Ascending aorta (tissue), 2 donors: ENCODE measurements around the gene ADK. TPM values are rescaled to one million over a fixed set of nuclear protein-coding genes. Genes with fewer than 3 reads are reported as not detected.
"Not testable (repeated sequence)": the region's sequence is repeated elsewhere in the genome, so short reads cannot be mapped to it uniquely, and the experiment has no call there.

Experiments
- DNase-seq, 2 donors: peaks; one replicate each; pipeline ENCODE4 v3.0.0-alpha.2; 2019; ENCODE audit warnings: low spot score in 2 of 2
- H3K27ac ChIP-seq, 2 donors: fragments of 200-600 bp; sonication (generic); one replicate each; pipeline ENCODE4 v1.5.1; 2016 to 2017; ENCODE audit warnings: mild to moderate bottlenecking in 1 of 2
- H3K27me3 ChIP-seq: fragments of 200-600 bp; sonication (generic); one replicate; pipeline ENCODE4 v1.5.1; 2017
- H3K36me3 ChIP-seq, 2 donors: fragments of 200-600 bp; sonication (generic); one replicate each; pipeline ENCODE4 v1.5.1; 2016
- H3K4me1 ChIP-seq, 2 donors: fragments of 200-600 bp; sonication (generic); one replicate each; pipeline ENCODE4 v1.5.1; 2016 to 2017; ENCODE audit warnings: mild to moderate bottlenecking in 1 of 2
- H3K4me3 ChIP-seq, 2 donors: fragments of 200-600 bp; sonication (generic); one replicate each; pipeline ENCODE4 v1.5.1; 2016 to 2017; ENCODE audit warnings: mild to moderate bottlenecking in 1 of 2
- H3K9me3 ChIP-seq, 2 donors: fragments of 200-600 bp; sonication (generic); one replicate each; pipeline ENCODE4 v1.5.1; 2016
- intact Hi-C: fragments of 100-400 bp; cut with DNase I; formaldehyde crosslinking; loops from one replicate; pipeline ENCODE4 v1.15.1; 2023
- total RNA-seq: library from RNA; depleted of rRNA; stranded (reverse); fragments of >200 nt; gene quantifications from one replicate; pipeline ENCODE4 v1.1.0, GENCODE V29; 2016
- TF ChIP-seq, protein P1 (sequence below), 3 experiments: fragments of 200-600 bp in 2 of 3; fragments of 450-650 bp in 1 of 3; sonication (generic) in 2 of 3; IDR thresholded peaks; one replicate each; pipeline ENCODE4 v1.5.1; 2016 to 2019; ENCODE audit warnings: antibody characterized with exemption in 3 of 3, mild to moderate bottlenecking in 1 of 3, moderate library complexity in 1 of 3

The ADK gene
- total RNA-seq, 1 donor from 2014 or later, result 2.4 TPM

DNA sequence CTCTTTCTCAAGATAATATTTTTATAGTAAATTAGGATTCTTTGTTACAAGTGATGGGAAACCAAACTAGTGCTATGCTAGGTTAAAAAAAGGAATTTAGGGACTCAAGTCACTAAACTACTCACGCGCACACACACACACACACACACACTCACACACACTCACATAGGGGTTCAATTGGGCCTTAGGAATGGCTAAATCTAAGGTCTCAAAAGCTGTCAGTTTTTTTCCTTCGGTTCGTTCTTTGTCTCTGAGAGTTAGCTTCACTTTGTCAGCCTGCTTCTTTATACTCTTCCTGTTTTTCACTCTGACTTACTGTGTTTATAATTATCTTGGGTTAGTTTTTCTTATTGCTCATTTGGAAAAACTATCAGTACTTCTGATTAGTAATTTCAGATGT is 138.9 kb downstream of the ADK start:
- Histone ChIP-seq H3K9me3 (no peaks in the 10 kb centered on the region), H3K4me3 (no peak overlapping the region), H3K27me3 (no peaks in the 10 kb centered on the region), H3K4me1 (peaks cover 3 to 13% of the 10 kb centered on the region in 2 donors), H3K36me3 (no peaks in the 10 kb centered on the region), H3K27ac (peak overlapping the region; percentile 75 to 76)
- DNase-seq, result no peak
- TF ChIP-seq, protein P1, sequence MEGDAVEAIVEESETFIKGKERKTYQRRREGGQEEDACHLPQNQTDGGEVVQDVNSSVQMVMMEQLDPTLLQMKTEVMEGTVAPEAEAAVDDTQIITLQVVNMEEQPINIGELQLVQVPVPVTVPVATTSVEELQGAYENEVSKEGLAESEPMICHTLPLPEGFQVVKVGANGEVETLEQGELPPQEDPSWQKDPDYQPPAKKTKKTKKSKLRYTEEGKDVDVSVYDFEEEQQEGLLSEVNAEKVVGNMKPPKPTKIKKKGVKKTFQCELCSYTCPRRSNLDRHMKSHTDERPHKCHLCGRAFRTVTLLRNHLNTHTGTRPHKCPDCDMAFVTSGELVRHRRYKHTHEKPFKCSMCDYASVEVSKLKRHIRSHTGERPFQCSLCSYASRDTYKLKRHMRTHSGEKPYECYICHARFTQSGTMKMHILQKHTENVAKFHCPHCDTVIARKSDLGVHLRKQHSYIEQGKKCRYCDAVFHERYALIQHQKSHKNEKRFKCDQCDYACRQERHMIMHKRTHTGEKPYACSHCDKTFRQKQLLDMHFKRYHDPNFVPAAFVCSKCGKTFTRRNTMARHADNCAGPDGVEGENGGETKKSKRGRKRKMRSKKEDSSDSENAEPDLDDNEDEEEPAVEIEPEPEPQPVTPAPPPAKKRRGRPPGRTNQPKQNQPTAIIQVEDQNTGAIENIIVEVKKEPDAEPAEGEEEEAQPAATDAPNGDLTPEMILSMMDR (IDR thresholded peaks at IDR 0.05), result no peak
- intact Hi-C loops, result loop anchor here (5.0 kb wide), 1 partner anchor 537 kb away; the partner anchor contains the start of gene KAT6B

- Histone ChIP-seq H3K4me3 (no peak overlapping the region), H3K36me3 (no peaks in the 10 kb centered on the region), H3K27me3 (no peaks in the 10 kb centered on the region), H3K4me1 (peaks cover 3 to 13% of the 10 kb centered on the region in 2 donors), H3K27ac (peak overlapping the region; percentile 76 to 83), H3K9me3 (no peaks in the 10 kb centered on the region)
- intact Hi-C loops, result loop anchor here (5.0 kb wide), 1 partner anchor 537 kb away; the partner anchor contains the start of gene KAT6B
- TF ChIP-seq, protein P1 (IDR thresholded peaks at IDR 0.05), result no peak
- DNase-seq, result no peak
Observed at GRCh38 chr10:74290708-74291107, 139.7 kb downstream of the ADK start.

- intact Hi-C loops, result loop anchor here (5.0 kb wide), 1 partner anchor 534 kb away; the partner anchor contains the start of gene KAT6B
- H3K27me3 ChIP-seq, result no peaks in the 10 kb centered on the region
- H3K27ac ChIP-seq, result peak overlapping the region; percentile 76 to 83
Observed at GRCh38 chr10:74292871-74293427, 141.9 kb downstream of the ADK start.

GRCh38 chr10:74293686-74294371 is 142.8 kb downstream of the ADK start:
- Histone ChIP-seq H3K27ac (peak overlapping the region; percentile 76 to 83), H3K4me3 (no peak overlapping the region), H3K4me1 (peaks cover 3 to 13% of the 10 kb centered on the region in 2 donors), H3K9me3 (no peaks in the 10 kb centered on the region), H3K36me3 (no peaks in the 10 kb centered on the region), H3K27me3 (no peaks in the 10 kb centered on the region)
- DNase-seq, result no peak
- intact Hi-C loops, result loop anchor here (5.0 kb wide), 1 partner anchor 533 kb away; the partner anchor contains the start of gene KAT6B
- TF ChIP-seq, protein P1 (IDR thresholded peaks at IDR 0.05), result no peak

More at GRCh38 chr10:74292871-74293427, 141.9 kb downstream of the ADK start:
- Histone ChIP-seq H3K9me3 (no peaks in the 10 kb centered on the region), H3K4me1 (peaks cover 3 to 13% of the 10 kb centered on the region in 2 donors), H3K4me3 (no peak overlapping the region), H3K36me3 (no peaks in the 10 kb centered on the region)
- TF ChIP-seq, protein P1 (IDR thresholded peaks at IDR 0.05), result no peak
- no peak for DNase-seq

GRCh38 chr10:74297389-74298080 is 146.5 kb downstream of the ADK start:
- Histone ChIP-seq H3K36me3 (no peaks in the 10 kb centered on the region), H3K27ac (no peak overlapping the region), H3K9me3 (no peaks in the 10 kb centered on the region), H3K27me3 (no peaks in the 10 kb centered on the region), H3K4me1 (peaks cover 0 to 10% of the 10 kb centered on the region in 2 donors), H3K4me3 (no peak overlapping the region)
- no peak for DNase-seq
- TF ChIP-seq, protein P1 (IDR thresholded peaks at IDR 0.05), result no peak
- intact Hi-C loops, result no loop called here

DNA sequence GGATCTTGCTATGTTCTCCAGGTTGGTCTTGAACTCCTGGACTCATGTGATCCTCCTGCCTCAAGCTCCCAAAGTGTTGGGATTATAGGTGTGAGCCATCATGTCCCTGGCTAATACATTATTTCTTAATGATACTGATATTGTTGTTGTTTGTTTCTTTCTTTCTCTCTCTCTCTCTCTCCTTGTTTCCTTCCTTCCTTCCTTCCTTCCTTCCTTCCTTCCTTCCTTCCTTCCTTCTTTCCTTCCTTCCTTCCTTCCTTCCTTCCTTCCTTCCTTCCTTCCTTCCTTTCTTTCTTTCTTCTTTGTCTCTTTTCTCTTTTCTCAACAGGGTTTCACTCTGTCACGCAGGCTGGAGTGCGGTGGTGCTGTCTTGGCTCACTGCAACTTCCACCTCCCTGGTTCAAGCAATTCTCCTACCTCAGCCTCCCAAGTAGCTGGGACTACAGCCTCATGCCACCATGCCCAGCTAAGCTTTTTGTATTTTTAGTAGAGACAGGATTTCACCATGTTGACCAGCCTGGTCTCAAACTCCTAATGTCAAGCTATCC is 149.1 kb downstream of the ADK start:
- DNase-seq, H3K27me3 ChIP-seq, H3K9me3 ChIP-seq, H3K27ac ChIP-seq, H3K4me3 ChIP-seq, intact Hi-C loops, H3K36me3 ChIP-seq, H3K4me1 ChIP-seq: not testable (repeated sequence)
